H1 (cell line): ENCODE data around the gene LRRC9. TPM values are rescaled to one million over a fixed set of nuclear protein-coding genes. Genes with fewer than 3 reads are reported as not detected.

Experiments
- CTCF ChIA-PET: fragments of 300-600 bp; sonication (Branson Sonifier 250); formaldehyde crosslinking; loops from one replicate; lab custom pipeline; 2021; ENCODE audit not compliant: partially characterized antibody; lab: Charles Lee
- POLR2A ChIA-PET: fragments of 300-600 bp; sonication (Branson Sonifier 250); formaldehyde crosslinking; loops from one replicate; lab custom pipeline; 2021; ENCODE audit warnings: inconsistent platforms; ENCODE audit not compliant: partially characterized antibody; lab: Charles Lee
- DNase-seq, 2 experiments: peaks; one replicate each; pipeline versions ENCODE4 v3.0.0 to v3.0.0-alpha.2; 2010 to 2022; ENCODE audit warnings: low spot score in 2 of 2, low read depth in 1 of 2, mixed read lengths in 1 of 2
- FAIRE-seq: peaks from 2 replicates; lab custom pipeline; 2011; peaks lifted over from hg19 to GRCh38; lab: Jason Lieb, UNC
- H2AFZ ChIP-seq: 2 replicates; pipeline ENCODE4 v1.8.1; 2012; ENCODE audit warnings: low read length, inconsistent platforms
- H2AK5ac ChIP-seq: 2 replicates; pipeline ENCODE4 v1.6.1; 2013; ENCODE audit warnings: low read depth, low read length
- H2BK120ac ChIP-seq: replicated peaks from 2 replicates; pipeline ENCODE3; 2013; ENCODE audit warnings: low read depth, low read length, inconsistent platforms
- H2BK12ac ChIP-seq: 2 replicates; pipeline ENCODE4 v1.6.1; 2013; ENCODE audit warnings: low read depth, low read length
- H2BK15ac ChIP-seq: 2 replicates; pipeline ENCODE4 v1.6.1; 2013; ENCODE audit warnings: low read length
- H2BK20ac ChIP-seq: 2 replicates; pipeline ENCODE4 v1.6.1; 2013; ENCODE audit warnings: low read length
- H2BK5ac ChIP-seq: 2 replicates; pipeline ENCODE4 v1.6.1; 2013; ENCODE audit warnings: low read depth, low read length
- H3K14ac ChIP-seq: 2 replicates; pipeline ENCODE4 v1.6.1; 2013; ENCODE audit warnings: inconsistent platforms; ENCODE audit not compliant: insufficient read length
- H3K18ac ChIP-seq: 2 replicates; pipeline ENCODE4 v1.6.1; 2013; ENCODE audit warnings: low read length; ENCODE audit errors: extremely low read depth
- H3K23ac ChIP-seq: 2 replicates; pipeline ENCODE4 v1.6.1; 2013; ENCODE audit warnings: inconsistent platforms; ENCODE audit not compliant: insufficient read length
- H3K23me2 ChIP-seq: 2 replicates; pipeline ENCODE4 v1.6.1; 2013; ENCODE audit warnings: low read depth, low read length
- H3K27ac ChIP-seq: 2 replicates; pipeline ENCODE4 v1.6.1; 2011; ENCODE audit warnings: low read depth, low read length, inconsistent platforms
- H3K27me3 ChIP-seq, 4 experiments: replicated peaks in 1 of 4; 1 replicate in 1 of 4; 2 replicates in 3 of 4; pipeline versions ENCODE4 v1.6.1 to v1.8.1; 2011 to 2013; ENCODE audit warnings: low read length in 3 of 4, mild to moderate bottlenecking in 3 of 4, inconsistent platforms in 2 of 4, mixed read lengths in 2 of 4, moderate library complexity in 1 of 4; ENCODE audit not compliant: control insufficient read depth in 3 of 4, insufficient read depth in 3 of 4; ENCODE audit errors: extremely low read depth in 1 of 4
- H3K36me3 ChIP-seq, 4 experiments: 2 replicates each; pipeline versions ENCODE4 v1.6.1 to v1.8.1; 2011 to 2013; ENCODE audit warnings: mild to moderate bottlenecking in 4 of 4, low read length in 3 of 4, moderate library complexity in 2 of 4, control low read depth in 1 of 4, inconsistent platforms in 1 of 4; ENCODE audit not compliant: insufficient read depth in 4 of 4, control insufficient read depth in 2 of 4
- H3K4ac ChIP-seq: replicated peaks from 2 replicates; pipeline ENCODE3; 2013; ENCODE audit warnings: low read length, low read depth, mixed read lengths, inconsistent platforms; ENCODE audit not compliant: insufficient read length
- H3K4me1 ChIP-seq, 4 experiments: replicated peaks in 1 of 4; 1 replicate in 1 of 4; 2 replicates in 3 of 4; pipeline versions ENCODE4 v1.6.1 to v1.8.1; 2011 to 2013; ENCODE audit warnings: low read length in 3 of 4, inconsistent platforms in 2 of 4, mixed read lengths in 1 of 4; ENCODE audit not compliant: insufficient read depth in 4 of 4, control insufficient read depth in 3 of 4
- H3K4me2 ChIP-seq, 2 experiments: 2 replicates each; pipeline versions ENCODE4 v1.6.1 to v1.8.1; 2011 to 2013; ENCODE audit warnings: low read depth in 2 of 2, low read length in 2 of 2, control low read depth in 1 of 2, inconsistent platforms in 1 of 2, mild to moderate bottlenecking in 1 of 2; ENCODE audit not compliant: insufficient read depth in 1 of 2
- H3K4me3 ChIP-seq, 4 experiments: fragments of 200-600, 300-600 bp in 1 of 4; sonication (generic), shearing (Covaris generic), sonication (Bioruptor Twin) in 1 of 4; 2 replicates each; pipeline versions ENCODE4 v1.5.1 to v1.8.1; 2011 to 2016; ENCODE audit warnings: low read length in 4 of 4, low read depth in 3 of 4, control low read depth in 2 of 4, inconsistent platforms in 2 of 4, mild to moderate bottlenecking in 2 of 4, mixed read lengths in 1 of 4, moderate library complexity in 1 of 4; ENCODE audit not compliant: insufficient read depth in 2 of 4; ENCODE audit errors: extremely low read depth in 1 of 4
- H3K56ac ChIP-seq: replicated peaks from 2 replicates; pipeline ENCODE3; 2013; ENCODE audit warnings: low read depth, mild to moderate bottlenecking, mixed read lengths, low read length, inconsistent platforms; ENCODE audit not compliant: insufficient read length
- H3K79me1 ChIP-seq: 2 replicates; pipeline ENCODE4 v1.6.1; 2013; ENCODE audit warnings: low read depth, low read length, control low read depth
- H3K79me2 ChIP-seq, 2 experiments: 2 replicates each; pipeline versions ENCODE4 v1.6.1 to v1.8.1; 2012 to 2013; ENCODE audit warnings: low read length in 2 of 2, mild to moderate bottlenecking in 2 of 2, inconsistent platforms in 1 of 2; ENCODE audit not compliant: insufficient read depth in 2 of 2, control insufficient read depth in 1 of 2
- H3K9ac ChIP-seq, 4 experiments: replicated peaks in 1 of 4; 1 replicate in 1 of 4; 2 replicates in 3 of 4; pipeline versions ENCODE4 v1.6.1 to v1.8.1; 2011 to 2013; ENCODE audit warnings: low read depth in 3 of 4, low read length in 3 of 4, control low read depth in 2 of 4, mild to moderate bottlenecking in 2 of 4, moderate library complexity in 2 of 4, inconsistent platforms in 1 of 4; ENCODE audit errors: extremely low read depth in 1 of 4
- H3K9me3 ChIP-seq, 2 experiments: 2 replicates each; pipeline versions ENCODE4 v1.6.1 to v1.8.1; 2012 to 2013; ENCODE audit warnings: mild to moderate bottlenecking in 2 of 2, moderate library complexity in 2 of 2, control low read depth in 1 of 2, inconsistent platforms in 1 of 2, low read depth in 1 of 2, low read length in 1 of 2, mixed read lengths in 1 of 2; ENCODE audit not compliant: insufficient read depth in 2 of 2
- H4K20me1 ChIP-seq, 2 experiments: replicated peaks in 1 of 2; 2 replicates each; pipeline versions ENCODE3 to v1.8.1; 2011 to 2013; ENCODE audit warnings: inconsistent platforms in 2 of 2, low read length in 2 of 2, mild to moderate bottlenecking in 1 of 2; ENCODE audit not compliant: insufficient read depth in 2 of 2, control insufficient read depth in 1 of 2
- H4K5ac ChIP-seq: 2 replicates; pipeline ENCODE4 v1.6.1; 2013; ENCODE audit warnings: low read length, low read depth, mixed read lengths, inconsistent platforms; ENCODE audit not compliant: insufficient read length
- H4K8ac ChIP-seq: 2 replicates; pipeline ENCODE4 v1.8.0; 2013; ENCODE audit warnings: mild to moderate bottlenecking, moderate library complexity, low read length, inconsistent platforms; ENCODE audit not compliant: insufficient read depth; ENCODE audit errors: extremely low read depth
- H4K91ac ChIP-seq: replicated peaks from 2 replicates; pipeline ENCODE3; 2013; ENCODE audit warnings: low read length, mixed read lengths, inconsistent platforms; ENCODE audit not compliant: insufficient read length
- ATF2 ChIP-seq: IDR thresholded peaks from 2 replicates; pipeline ENCODE4 v1.6.1; 2012; ENCODE audit warnings: low read length, inconsistent platforms
- CBX8 ChIP-seq: fragments of 300-800, 300-1000 bp; sonication (generic); IDR thresholded peaks from 2 replicates; pipeline ENCODE4 v1.7.1; 2016; ENCODE audit warnings: low read depth, low read length, borderline replicate concordance
- CHD2 ChIP-seq: IDR thresholded peaks from 2 replicates; pipeline ENCODE4 v1.6.1; 2012; ENCODE audit warnings: low read length, improper control_type of control experiment
- CTBP2 ChIP-seq: IDR thresholded peaks from 2 replicates; pipeline ENCODE4 v1.7.0; 2011; ENCODE audit warnings: borderline replicate concordance, mild to moderate bottlenecking, moderate library complexity, mixed read lengths, low read length; ENCODE audit not compliant: insufficient read depth, insufficient read length
- FOSL1 ChIP-seq: IDR thresholded peaks from 2 replicates; pipeline ENCODE4 v1.6.1; 2011; ENCODE audit warnings: mild to moderate bottlenecking, low read depth, low read length, moderate library complexity; ENCODE audit not compliant: insufficient read depth
- JUND ChIP-seq: IDR thresholded peaks from 2 replicates; pipeline ENCODE4 v1.6.1; 2011; ENCODE audit warnings: mild to moderate bottlenecking, improper control_type of control experiment, low read length
- MAX ChIP-seq: IDR thresholded peaks from 2 replicates; pipeline ENCODE4 v1.6.1; 2012; ENCODE audit warnings: inconsistent platforms
- NRF1 ChIP-seq: IDR thresholded peaks from 2 replicates; pipeline ENCODE4 v1.6.1; 2011; ENCODE audit warnings: mild to moderate bottlenecking, low read depth, low read length, improper control_type of control experiment
- POLR2A ChIP-seq, 2 experiments: IDR thresholded peaks; 1 replicate in 1 of 2; 2 replicates in 1 of 2; pipeline ENCODE4 v1.6.1; 2011; ENCODE audit warnings: low read depth in 2 of 2, low read length in 2 of 2, mild to moderate bottlenecking in 2 of 2; ENCODE audit errors: control extremely low read depth in 1 of 2
- POU5F1 ChIP-seq: IDR thresholded peaks from 2 replicates; pipeline ENCODE4 v1.6.1; 2011; ENCODE audit warnings: low read depth, mild to moderate bottlenecking, low read length, moderate library complexity
- RAD21 ChIP-seq, 2 experiments: IDR thresholded peaks in 1 of 2; conservative IDR thresholded peaks in 1 of 2; 2 replicates each; pipeline ENCODE4 v1.6.1; 2011; ENCODE audit warnings: low read depth in 2 of 2, low read length in 2 of 2, improper control_type of control experiment in 1 of 2, inconsistent platforms in 1 of 2, mild to moderate bottlenecking in 1 of 2, moderate library complexity in 1 of 2
- RXRA ChIP-seq: IDR thresholded peaks from 2 replicates; pipeline ENCODE4 v1.6.1; 2011; ENCODE audit warnings: low read depth, mild to moderate bottlenecking, low read length, moderate library complexity; ENCODE audit not compliant: insufficient read depth
- SRF ChIP-seq: IDR thresholded peaks from 2 replicates; pipeline ENCODE4 v1.6.1; 2011; ENCODE audit warnings: mild to moderate bottlenecking, low read depth, low read length, moderate library complexity
- WGBS, 2 experiments: shearing (Covaris generic) in 1 of 2; methylation state at CpG; one replicate each; pipeline versions ENCODE4 v1.1.6 to v1.1.7; 2013 to 2015; ENCODE audit warnings: low lambda C conversion rate in 2 of 2, mixed read lengths in 2 of 2, inconsistent platforms in 1 of 2, low coverage in 1 of 2, missing lambda C conversion rate in 1 of 2; ENCODE audit not compliant: insufficient replicate concordance in 2 of 2, insufficient coverage in 1 of 2, insufficient read length in 1 of 2; ENCODE audit errors: extremely low coverage in 1 of 2, missing lambda C conversion rate in 1 of 2; 5-methylcytosine and 5-hydroxymethylcytosine counted together
- polyA plus RNA-seq, 7 experiments: library from polyadenylated mRNA; depleted of rRNA in 3 of 7; stranded (reverse) in 5 of 7; unstranded in 2 of 7; fragments of >200 nt in 5 of 7; fragments of 200-250 nt in 2 of 7; gene quantifications; 1 replicate in 5 of 7; 2 replicates in 1 of 7; 4 replicates in 1 of 7; pipeline versions ENCODE4 v1.2.1 to v1.2.3, GENCODE V29; 2011 to 2013; ENCODE audit warnings: missing spikeins in 2 of 7, mixed read lengths in 2 of 7
- total RNA-seq: library from RNA; stranded (reverse); fragmentation: NEBNext Ultra II Directional; extraction: Animal tissue kit (Norgen Biotek cat#: 25700); gene quantifications from 2 replicates; pipeline ENCODE4 v1.2.1, GENCODE V29; 2021

The LRRC9 gene
- total and polyA plus RNA-seq, 2 of the 8 experiments (the other 6 are each of a cell fraction or from before 2014, with no cell fraction given) = 0.12 to 0.84 TPM

- no peak overlapping the region for H4K91ac ChIP-seq
- H4K5ac ChIP-seq = no peak overlapping the region
- H2AK5ac ChIP-seq = no peak overlapping the region
- no peaks in the 10 kb centered on the region for H3K79me1 ChIP-seq
- H2BK15ac ChIP-seq = no peak overlapping the region
- H2AFZ ChIP-seq = no peak overlapping the region
- no peak overlapping the region for H2BK12ac ChIP-seq
- H3K4me3 ChIP-seq = no peak overlapping the region
- H3K27me3 ChIP-seq = no peaks in the 10 kb centered on the region
- H2BK20ac ChIP-seq = no peak overlapping the region
- H3K4me1 ChIP-seq = no peaks in the 10 kb centered on the region
- no peak overlapping the region for H3K18ac ChIP-seq
- no peak overlapping the region for H2BK5ac ChIP-seq
- CTCF ChIA-PET = interaction anchor here (1.3 kb wide), 1 partner anchor 96 kb away, joined by 6 read pairs; no protein-coding TSS in a partner anchor
- H3K27ac ChIP-seq = no peak overlapping the region
- no peak for FAIRE-seq
- H4K8ac ChIP-seq = no peak overlapping the region
- H3K9me3 ChIP-seq = no peaks in the 10 kb centered on the region
- WGBS, 2 experiments = 91% methylated on average over 2 of the region's 2 CpGs; no CpG with 5 or more reads in 1 of the 2 experiments
- no peak overlapping the region for H3K56ac ChIP-seq
- no peaks in the 10 kb centered on the region for H4K20me1 ChIP-seq
- no peak overlapping the region for H3K23ac ChIP-seq
- no peaks in the 10 kb centered on the region for H3K79me2 ChIP-seq
- H3K4me2 ChIP-seq = no peak overlapping the region
- H2BK120ac ChIP-seq = no peak overlapping the region
- H3K14ac ChIP-seq = no peak overlapping the region
- H3K9ac ChIP-seq = no peak overlapping the region
- DNase-seq = no peak
- POLR2A ChIA-PET = no interaction called here
- H3K23me2 ChIP-seq = no peaks in the 10 kb centered on the region
- no peaks in the 10 kb centered on the region for H3K36me3 ChIP-seq
- H3K4ac ChIP-seq = no peak overlapping the region
- TF ChIP-seq ATF2 (no peak), SRF (no peak), CHD2 (no peak), POLR2A (IDR thresholded peaks at IDR 0.05; ENCODE audit: control extremely low read depth in 1 of 2, low read depth in 2 of 2, low read length in 2 of 2) (no peak), POU5F1 (no peak), NRF1 (no peak), CBX8 (no peak), RAD21 (IDR thresholded peaks at IDR 0.05 in 1 of 2, conservative IDR thresholded peaks at IDR 0.05 in 1 of 2; ENCODE audit: low read depth in 2 of 2, low read length in 2 of 2) (no peak), RXRA (no peak), FOSL1 (no peak), JUND (no peak), CTBP2 (no peak), MAX (no peak)
Measured at GRCh38 chr14:60061371-60061770, 141.4 kb downstream of the LRRC9 start.
